Measurements from ENCODE around the gene MCM3AP.
"Not testable (repeated sequence)": the region's sequence is repeated elsewhere in the genome, so short reads cannot be mapped to it uniquely, and the experiment has no call there.

Gene MCM3AP

GRCh38 chr21:46243325-46243724, 42.1 kb downstream of the MCM3AP start:
- H3K9me3 ChIP-seq (ENCODE audit: control insufficient read depth, insufficient read depth, low read length): no peaks in the 10 kb centered on the region

DNA sequence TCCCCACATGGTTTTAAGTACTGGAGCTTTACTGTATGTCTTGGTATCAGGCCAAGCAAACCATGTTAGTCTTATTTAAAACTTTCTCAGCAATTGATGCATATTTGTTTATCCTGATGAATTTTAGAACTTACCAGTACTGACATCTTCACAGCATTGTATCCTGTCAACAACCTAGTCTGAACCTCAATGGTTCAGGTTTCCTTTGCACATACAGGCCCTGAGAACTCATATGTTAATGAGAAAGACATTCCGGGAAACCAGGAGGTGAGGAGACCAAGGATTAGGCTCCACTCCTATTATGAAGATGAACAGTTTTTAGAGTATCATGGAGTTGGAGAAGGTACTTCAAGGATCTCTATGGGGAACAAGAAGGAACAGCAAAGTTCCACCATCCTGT, 43.8 kb downstream of the MCM3AP start:
- not testable (repeated sequence) for H3K4me3 ChIP-seq (ENCODE audit: low read length); H3K4me2 ChIP-seq (ENCODE audit: low read length); H4K20me1 ChIP-seq (ENCODE audit: control insufficient read depth, insufficient read depth, low read depth, low read length); H3K27me3 ChIP-seq (ENCODE audit: control insufficient read depth, low read length); H3K4me1 ChIP-seq (ENCODE audit: control insufficient read depth, low read length); H3K79me2 ChIP-seq (ENCODE audit: control insufficient read depth, low read length); H3K9me2 ChIP-seq (replicated peaks; ENCODE audit: control insufficient read depth, low read length); H3F3A ChIP-seq (ENCODE audit: control insufficient read depth, insufficient read depth); H3K9me3 ChIP-seq (ENCODE audit: control insufficient read depth, insufficient read depth, low read length); H3K27ac ChIP-seq (ENCODE audit: low read depth, low read length)
- peaks cover 95% of the 10 kb centered on the region for H3K36me3 ChIP-seq (ENCODE audit: control insufficient read depth, low read length)

More at GRCh38 chr21:46243325-46243724, 42.1 kb downstream of the MCM3AP start:
- Histone ChIP-seq H3K27ac (ENCODE audit: low read depth, low read length) (no peak overlapping the region), H3K9me2 (replicated peaks; ENCODE audit: control insufficient read depth, low read length) (no peaks in the 10 kb centered on the region), H4K20me1 (ENCODE audit: control insufficient read depth, insufficient read depth, low read depth, low read length) (no peaks in the 10 kb centered on the region), H3F3A (ENCODE audit: control insufficient read depth, insufficient read depth) (0 out of 2 replicates have a peak, but pooled peaks cover 3% of the 10 kb centered on the region), H3K79me2 (ENCODE audit: control insufficient read depth, low read length) (no peaks in the 10 kb centered on the region), H3K4me3 (ENCODE audit: low read length) (no peak overlapping the region), H3K27me3 (ENCODE audit: control insufficient read depth, low read length) (no peaks in the 10 kb centered on the region), H3K4me2 (ENCODE audit: low read length) (no peak overlapping the region), H3K4me1 (ENCODE audit: control insufficient read depth, low read length) (peaks cover 6% of the 10 kb centered on the region), H3K36me3 (ENCODE audit: control insufficient read depth, low read length) (peaks cover 96% of the 10 kb centered on the region)
- TF ChIP-seq EZH2phosphoT487 (IDR thresholded peaks at IDR 0.05; ENCODE audit: borderline replicate concordance, low read length): no peak
- TF ChIP-seq, protein P1, sequence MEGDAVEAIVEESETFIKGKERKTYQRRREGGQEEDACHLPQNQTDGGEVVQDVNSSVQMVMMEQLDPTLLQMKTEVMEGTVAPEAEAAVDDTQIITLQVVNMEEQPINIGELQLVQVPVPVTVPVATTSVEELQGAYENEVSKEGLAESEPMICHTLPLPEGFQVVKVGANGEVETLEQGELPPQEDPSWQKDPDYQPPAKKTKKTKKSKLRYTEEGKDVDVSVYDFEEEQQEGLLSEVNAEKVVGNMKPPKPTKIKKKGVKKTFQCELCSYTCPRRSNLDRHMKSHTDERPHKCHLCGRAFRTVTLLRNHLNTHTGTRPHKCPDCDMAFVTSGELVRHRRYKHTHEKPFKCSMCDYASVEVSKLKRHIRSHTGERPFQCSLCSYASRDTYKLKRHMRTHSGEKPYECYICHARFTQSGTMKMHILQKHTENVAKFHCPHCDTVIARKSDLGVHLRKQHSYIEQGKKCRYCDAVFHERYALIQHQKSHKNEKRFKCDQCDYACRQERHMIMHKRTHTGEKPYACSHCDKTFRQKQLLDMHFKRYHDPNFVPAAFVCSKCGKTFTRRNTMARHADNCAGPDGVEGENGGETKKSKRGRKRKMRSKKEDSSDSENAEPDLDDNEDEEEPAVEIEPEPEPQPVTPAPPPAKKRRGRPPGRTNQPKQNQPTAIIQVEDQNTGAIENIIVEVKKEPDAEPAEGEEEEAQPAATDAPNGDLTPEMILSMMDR (IDR thresholded peaks at IDR 0.05; ENCODE audit: low read depth, low read length, poor library complexity, severe bottlenecking): no peak

GRCh38 chr21:46239817-46240325, 45.5 kb downstream of the MCM3AP start:
- H3K9me3 ChIP-seq (ENCODE audit: control insufficient read depth, insufficient read depth, low read length): no peaks in the 10 kb centered on the region
- TF ChIP-seq, protein P1 (IDR thresholded peaks at IDR 0.05; ENCODE audit: low read depth, low read length, poor library complexity, severe bottlenecking): no peak
- TF ChIP-seq EZH2phosphoT487 (IDR thresholded peaks at IDR 0.05; ENCODE audit: borderline replicate concordance, low read length): no peak
- no peaks in the 10 kb centered on the region for H3K4me1 ChIP-seq (ENCODE audit: control insufficient read depth, low read length)
- 0 out of 2 replicates have a peak, but pooled peaks cover 3% of the 10 kb centered on the region for H3F3A ChIP-seq (ENCODE audit: control insufficient read depth, insufficient read depth)
- no peak overlapping the region for H3K27ac ChIP-seq (ENCODE audit: low read depth, low read length)
- no peaks in the 10 kb centered on the region for H4K20me1 ChIP-seq (ENCODE audit: control insufficient read depth, insufficient read depth, low read depth, low read length)
- H3K36me3 ChIP-seq (ENCODE audit: control insufficient read depth, low read length): peaks cover 95% of the 10 kb centered on the region
- H3K4me2 ChIP-seq (ENCODE audit: low read length): no peak overlapping the region
- no peak overlapping the region for H3K4me3 ChIP-seq (ENCODE audit: low read length)
- no peaks in the 10 kb centered on the region for H3K9me2 ChIP-seq (replicated peaks; ENCODE audit: control insufficient read depth, low read length)
- no peaks in the 10 kb centered on the region for H3K27me3 ChIP-seq (ENCODE audit: control insufficient read depth, low read length)
- peaks cover 10% of the 10 kb centered on the region for H3K79me2 ChIP-seq (ENCODE audit: control insufficient read depth, low read length)

DNA sequence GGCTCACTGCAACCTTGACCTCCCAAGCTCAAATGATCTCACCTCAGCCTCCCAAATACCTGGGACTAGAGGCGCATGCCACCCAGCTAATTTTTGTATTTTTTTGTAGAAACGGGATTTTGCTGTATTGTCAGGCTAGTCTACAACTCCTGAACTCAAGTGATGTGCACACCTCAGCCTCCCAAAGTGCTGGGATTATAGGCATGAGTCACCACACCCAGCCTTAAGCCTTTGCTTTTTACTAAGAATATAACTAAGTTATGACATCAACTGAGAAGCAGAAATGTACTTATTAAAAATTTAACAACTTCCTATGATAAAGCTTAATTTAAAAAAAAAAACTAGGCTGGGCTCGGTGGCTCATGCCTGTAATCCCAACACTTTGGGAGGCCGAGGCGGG, 47.9 kb downstream of the MCM3AP start:
- H3K4me1 ChIP-seq (ENCODE audit: control insufficient read depth, low read length): no peaks in the 10 kb centered on the region
- H3K9me2 ChIP-seq (replicated peaks; ENCODE audit: control insufficient read depth, low read length): no peaks in the 10 kb centered on the region
- H3F3A ChIP-seq (ENCODE audit: control insufficient read depth, insufficient read depth): 0 out of 2 replicates have a peak, but pooled peaks cover 6% of the 10 kb centered on the region
- H3K4me2 ChIP-seq (ENCODE audit: low read length): no peak overlapping the region
- peaks cover 17% of the 10 kb centered on the region for H3K79me2 ChIP-seq (ENCODE audit: control insufficient read depth, low read length)
- H3K27ac ChIP-seq (ENCODE audit: low read depth, low read length): no peak overlapping the region
- H3K27me3 ChIP-seq (ENCODE audit: control insufficient read depth, low read length): no peaks in the 10 kb centered on the region
- TF ChIP-seq, protein P1 (IDR thresholded peaks at IDR 0.05; ENCODE audit: low read depth, low read length, poor library complexity, severe bottlenecking): no peak
- no peak for TF ChIP-seq EZH2phosphoT487 (IDR thresholded peaks at IDR 0.05; ENCODE audit: borderline replicate concordance, low read length)
- no peaks in the 10 kb centered on the region for H4K20me1 ChIP-seq (ENCODE audit: control insufficient read depth, insufficient read depth, low read depth, low read length)
- H3K36me3 ChIP-seq (ENCODE audit: control insufficient read depth, low read length): peaks cover 95% of the 10 kb centered on the region
- no peaks in the 10 kb centered on the region for H3K9me3 ChIP-seq (ENCODE audit: control insufficient read depth, insufficient read depth, low read length)
- no peak overlapping the region for H3K4me3 ChIP-seq (ENCODE audit: low read length)

All from DOHH2 (cell line).